Pancreas (tissue), 10 donors: Measurements from ENCODE around the gene PEX1. TPM values are rescaled to one million over a fixed set of nuclear protein-coding genes. Genes with fewer than 3 reads are reported as not detected.

Experiments
- ATAC-seq, 4 donors: fragments of 200-7000 bp; cut with Tn5 transposase; one replicate each; pipeline versions ENCODE4 v1.8.0 to v1.9.1; 2020; ENCODE audit warnings: mild to moderate bottlenecking in 4 of 4, moderate library complexity in 4 of 4
- DNase-seq, 6 donors: peaks; one replicate each; pipeline ENCODE4 v3.0.0-alpha.2; 2020
- FAIRE-seq: peaks from 2 replicates; lab custom pipeline; 2012; peaks lifted over from hg19 to GRCh38; lab: Jason Lieb, UNC
- H3K27ac ChIP-seq, 4 donors: fragments of 200-600 bp; sonication (generic); 1 replicate in 3 of 4; 2 replicates in 1 of 4; pipeline versions ENCODE4 v1.5.0 to v1.8.0; 2020
- H3K27me3 ChIP-seq, 4 donors: fragments of 200-600 bp; one replicate each; pipeline ENCODE4 v1.8.0; 2021
- H3K36me3 ChIP-seq, 3 donors: fragments of 200-600 bp; sonication (generic) in 1 of 3; one replicate each; pipeline versions ENCODE4 v1.5.0 to v1.8.0; 2020 to 2021
- H3K4me1 ChIP-seq, 3 donors: fragments of 200-600 bp; one replicate each; pipeline ENCODE4 v1.8.0; 2021
- H3K4me3 ChIP-seq, 4 donors: fragments of 200-600 bp; sonication (generic) in 2 of 4; one replicate each; pipeline versions ENCODE4 v1.5.0 to v1.8.0; 2020 to 2021
- H3K9me3 ChIP-seq, 4 donors: fragments of 200-600 bp; one replicate each; pipeline ENCODE4 v1.8.0; 2021
- WGBS, 2 donors: extraction: QIAGEN DNeasy Blood & Tissue Kit; methylation state at CpG; one replicate each; pipeline ENCODE4 v1.1.7; 2013; 5-methylcytosine and 5-hydroxymethylcytosine counted together
- intact Hi-C, 3 donors: fragments of 100-400 bp; cut with DNase I; formaldehyde crosslinking; loops; one replicate each; pipeline versions ENCODE4 v1.11.1 to v1.14.2; 2022
- polyA plus RNA-seq, 2 donors: library from polyadenylated mRNA; stranded (reverse); fragments of 200-250 nt; gene quantifications; one replicate each; pipeline ENCODE4 v1.2.3, GENCODE V29; 2013
- total RNA-seq, 6 donors: library from RNA; stranded (reverse); fragmentation: NEBNext Ultra II Directional in 4 of 6; extraction: Animal tissue kit (Norgen Biotek cat#: 25700) in 4 of 6; gene quantifications; one replicate each; pipeline versions ENCODE4 v1.2.1 to v1.2.4, GENCODE V29; 2021 to 2023
- TF ChIP-seq, protein P1 (sequence below), 4 donors: fragments of 200-600 bp; sonication (generic) in 3 of 4; IDR thresholded peaks; one replicate each; pipeline versions ENCODE4 v1.5.0 to v1.8.0; 2021; ENCODE audit warnings: antibody characterized with exemption in 4 of 4
- donor health status: healthy with polysubstance abuse.
- donor health status: DM: no; HTN: no; CAD: no; lungs with moderate emphysema.
- donor health status: DM: no; HTN: no; CAD: no.
- donor health status: control.
- donor health status: control.
- donor health status: Bipolar disorder and iron deficiency.
- donor health status: DM: yes; HTN: yes; CAD: no.
- donor health status: DM: no; HTN: no; CAD: no.
- donor health status: DM: no; HTN: no; CAD: no.
- donor health status: DM: yes; HTN: yes; CAD: no.

Gene PEX1
- total and polyA plus RNA-seq, 8 donors, result 7.6 to 20.8 (median 10.5) TPM

DNA sequence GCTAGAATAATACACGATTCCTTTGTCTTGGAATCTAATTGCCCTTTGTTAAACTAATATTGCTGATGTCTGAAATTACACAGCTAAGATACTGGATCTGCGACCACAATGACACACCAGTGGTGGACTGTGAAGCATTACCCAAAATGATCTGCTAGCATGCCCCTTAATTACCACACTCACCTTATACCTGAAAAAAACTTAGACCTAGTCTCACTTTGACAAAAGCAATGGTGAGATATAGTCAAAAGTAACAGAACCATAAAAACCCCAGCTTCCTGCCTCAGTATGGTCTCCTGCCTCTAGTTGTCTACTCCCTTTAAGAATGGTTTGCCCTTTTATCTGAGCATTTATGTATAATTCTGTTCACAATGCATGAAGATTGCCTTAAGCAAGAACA, 29.8 kb downstream of the PEX1 start:
- ATAC-seq, result no peak
- TF ChIP-seq, protein P1, sequence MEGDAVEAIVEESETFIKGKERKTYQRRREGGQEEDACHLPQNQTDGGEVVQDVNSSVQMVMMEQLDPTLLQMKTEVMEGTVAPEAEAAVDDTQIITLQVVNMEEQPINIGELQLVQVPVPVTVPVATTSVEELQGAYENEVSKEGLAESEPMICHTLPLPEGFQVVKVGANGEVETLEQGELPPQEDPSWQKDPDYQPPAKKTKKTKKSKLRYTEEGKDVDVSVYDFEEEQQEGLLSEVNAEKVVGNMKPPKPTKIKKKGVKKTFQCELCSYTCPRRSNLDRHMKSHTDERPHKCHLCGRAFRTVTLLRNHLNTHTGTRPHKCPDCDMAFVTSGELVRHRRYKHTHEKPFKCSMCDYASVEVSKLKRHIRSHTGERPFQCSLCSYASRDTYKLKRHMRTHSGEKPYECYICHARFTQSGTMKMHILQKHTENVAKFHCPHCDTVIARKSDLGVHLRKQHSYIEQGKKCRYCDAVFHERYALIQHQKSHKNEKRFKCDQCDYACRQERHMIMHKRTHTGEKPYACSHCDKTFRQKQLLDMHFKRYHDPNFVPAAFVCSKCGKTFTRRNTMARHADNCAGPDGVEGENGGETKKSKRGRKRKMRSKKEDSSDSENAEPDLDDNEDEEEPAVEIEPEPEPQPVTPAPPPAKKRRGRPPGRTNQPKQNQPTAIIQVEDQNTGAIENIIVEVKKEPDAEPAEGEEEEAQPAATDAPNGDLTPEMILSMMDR (IDR thresholded peaks at IDR 0.05), result no peak
- Histone ChIP-seq H3K4me1 (no peaks in the 10 kb centered on the region), H3K9me3 (no peaks in the 10 kb centered on the region), H3K27me3 (no peaks in the 10 kb centered on the region), H3K27ac (no peak overlapping the region), H3K36me3 (peaks cover 4 to 29% (median 6%) of the 10 kb centered on the region in 3 donors), H3K4me3 (no peak overlapping the region)
- 85 to 86% methylated on average over 2 of the region's 2 CpGs for WGBS, 2 donors
- DNase-seq, result no peak
- FAIRE-seq, result no peak
- intact Hi-C loops, result no loop called here

DNA sequence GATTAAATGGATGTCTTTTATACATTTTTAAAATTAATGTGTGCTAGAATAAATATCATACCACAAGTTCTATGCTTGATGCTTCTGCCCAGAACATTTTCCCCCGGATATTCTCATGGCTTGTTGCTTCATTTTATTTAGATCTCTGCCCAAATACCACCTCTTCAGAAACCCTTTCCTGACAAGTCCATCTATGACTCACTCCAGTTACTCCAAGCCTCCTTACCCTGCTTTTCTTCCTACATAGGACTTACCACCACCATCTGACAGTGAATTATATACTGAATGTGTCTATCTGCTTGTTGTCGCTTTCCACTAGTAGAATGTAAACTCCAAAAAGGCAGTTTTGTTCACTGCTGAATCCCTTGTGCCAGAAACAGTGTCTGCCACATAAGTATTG, 31.4 kb downstream of the PEX1 start:
- H3K36me3 ChIP-seq, result peaks cover 4 to 42% (median 12%) of the 10 kb centered on the region in 3 donors

DNA sequence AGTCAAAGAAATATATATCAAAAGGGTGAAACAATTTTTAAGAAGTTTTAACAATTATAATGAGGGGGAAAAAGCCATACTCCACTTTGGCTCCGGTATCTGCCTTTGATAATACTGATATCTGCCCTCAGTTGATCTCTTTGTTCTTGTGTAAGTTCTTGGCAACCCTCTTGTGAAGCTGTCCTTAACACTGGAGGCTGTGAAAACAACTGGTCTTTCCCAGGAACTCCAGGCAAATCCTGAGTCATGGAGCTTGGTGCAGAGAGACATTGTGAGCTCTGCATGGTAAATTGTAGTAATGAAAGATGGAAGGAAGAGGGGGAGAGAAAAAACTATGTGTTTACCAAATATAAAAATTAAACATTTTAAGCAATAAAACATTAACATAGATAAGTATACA, 38.7 kb downstream of the PEX1 start:
- DNase-seq (peak in 3 of 6 donors; percentile 36 to 58 (median 49)), FAIRE-seq (no peak), ATAC-seq (peak; percentile 95 to 100 (median 98))
- Histone ChIP-seq H3K4me1 (peaks cover 5 to 7% (median 6%) of the 10 kb centered on the region in 3 donors), H3K4me3 (no peak overlapping the region), H3K9me3 (no peaks in the 10 kb centered on the region), H3K27ac (no peak overlapping the region), H3K36me3 (peaks cover 4 to 38% (median 6%) of the 10 kb centered on the region in 3 donors), H3K27me3 (no peaks in the 10 kb centered on the region)
- intact Hi-C loops, result no loop called here
- 21 to 44% methylated on average over 1 of the region's 1 CpG for WGBS, 2 donors
- TF ChIP-seq, protein P1 (IDR thresholded peaks at IDR 0.05), result no peak

More for the DNA sequence above, 31.4 kb downstream of the PEX1 start:
- Histone ChIP-seq H3K4me1 (no peaks in the 10 kb centered on the region), H3K27me3 (no peaks in the 10 kb centered on the region), H3K27ac (no peak overlapping the region), H3K9me3 (no peaks in the 10 kb centered on the region), H3K4me3 (no peak overlapping the region)
- ATAC-seq (no peak), FAIRE-seq (no peak), DNase-seq (no peak)
- WGBS, 2 donors, result 86% methylated on average over 2 of the region's 2 CpGs
- intact Hi-C loops, result no loop called here
- TF ChIP-seq, protein P1 (IDR thresholded peaks at IDR 0.05), result no peak

DNA sequence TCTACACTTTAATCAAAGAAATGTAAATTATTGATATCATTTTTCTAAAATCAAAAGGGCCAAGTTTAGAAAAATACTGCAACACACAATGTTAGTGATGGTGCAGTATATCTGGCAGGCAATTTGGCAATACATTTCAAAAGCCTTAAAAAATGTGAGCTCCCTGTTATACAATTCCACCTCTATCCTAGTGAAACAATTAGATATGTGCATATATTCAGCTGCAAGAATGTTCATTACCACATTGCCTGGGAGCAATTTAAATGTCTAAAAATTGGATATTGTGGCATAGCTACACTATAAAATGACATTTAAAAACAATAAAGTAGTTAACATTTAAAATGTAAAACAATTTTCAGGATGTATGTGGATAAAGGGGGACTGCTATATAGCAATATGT, 40.5 kb downstream of the PEX1 start:
- no peak overlapping the region for H3K4me3 ChIP-seq
- H3K9me3 ChIP-seq, result no peaks in the 10 kb centered on the region
- ATAC-seq (no peak), FAIRE-seq (no peak), DNase-seq (no peak)
- TF ChIP-seq, protein P1 (IDR thresholded peaks at IDR 0.05), result no peak
- peaks cover 5 to 7% (median 6%) of the 10 kb centered on the region in 3 donors for H3K4me1 ChIP-seq
- H3K36me3 ChIP-seq, result peaks cover 0 to 22% (median 6%) of the 10 kb centered on the region in 3 donors
- H3K27me3 ChIP-seq, result no peaks in the 10 kb centered on the region
- intact Hi-C loops, result no loop called here
- H3K27ac ChIP-seq, result no peak overlapping the region

DNA sequence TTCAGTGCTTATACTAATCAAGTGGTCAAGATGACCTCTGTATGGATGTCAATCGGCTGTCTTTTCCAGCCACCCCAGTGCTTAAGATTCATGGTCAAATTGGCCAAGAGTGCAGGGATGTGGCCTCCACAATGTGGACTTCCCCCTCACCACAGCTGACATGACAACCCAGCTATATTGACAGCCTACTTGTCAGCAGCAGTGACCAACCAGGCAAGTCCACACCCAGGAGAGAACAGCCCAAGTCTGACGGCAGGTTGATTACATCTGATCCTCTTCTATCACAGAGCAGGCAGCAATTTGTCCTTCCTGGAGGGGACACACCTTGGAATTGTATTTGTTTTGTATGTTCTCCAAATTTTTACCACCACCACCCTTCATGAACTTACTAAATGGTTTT, 42.3 kb downstream of the PEX1 start:
- no peaks in the 10 kb centered on the region for H3K9me3 ChIP-seq
- no peaks in the 10 kb centered on the region for H3K27me3 ChIP-seq
- H3K36me3 ChIP-seq, result peaks cover 0 to 8% (median 0%) of the 10 kb centered on the region in 3 donors
- WGBS, 2 donors, result 75 to 78% methylated on average over 2 of the region's 2 CpGs
- no peak for FAIRE-seq
- H3K27ac ChIP-seq, result no peak overlapping the region
- ATAC-seq, result no peak
- no peak for DNase-seq
- H3K4me3 ChIP-seq, result no peak overlapping the region
- intact Hi-C loops, result no loop called here
- TF ChIP-seq, protein P1 (IDR thresholded peaks at IDR 0.05), result no peak
- H3K4me1 ChIP-seq, result peaks cover 5 to 7% (median 6%) of the 10 kb centered on the region in 3 donors
